IMR-90 (cell line): ENCODE data around the gene RAPGEF3. TPM values are rescaled to one million over a fixed set of nuclear protein-coding genes. Genes with fewer than 3 reads are reported as not detected.

Experiments used
- ATAC-seq: fragments of 200-7000 bp; cut with Tn5 transposase; 2 replicates; pipeline ENCODE4 v1.9.1; 2020; ENCODE audit warnings: low read depth, mild to moderate bottlenecking, moderate library complexity
- BruUV-seq: library from RNA; stranded (reverse); fragments of 400-500 nt; replicated peaks from 2 replicates; lab custom pipeline; 2021; lab: Mats Ljungman, UMichigan
- CTCF ChIA-PET: fragments of 300-600 bp; formaldehyde crosslinking; extraction: SDS; loops from one replicate; lab custom pipeline; 2021; ENCODE audit warnings: antibody characterized with exemption; lab: Yijun Ruan, JAX
- POLR2A ChIA-PET: fragments of 300-600 bp; sonication (Branson Sonifier 250); formaldehyde crosslinking; loops from one replicate; lab custom pipeline; 2022; ENCODE audit warnings: antibody characterized with exemption; ENCODE audit not compliant: unreplicated experiment; lab: Charles Lee
- DNase-seq: peaks from one replicate; pipeline ENCODE4 v3.0.0; 2013
- H2AFZ ChIP-seq: replicated peaks from 2 replicates; pipeline ENCODE3; 2013; ENCODE audit warnings: low read length, mild to moderate bottlenecking; ENCODE audit not compliant: poor library complexity
- H2AK5ac ChIP-seq: 2 replicates; pipeline ENCODE4 v1.6.1; 2013; ENCODE audit warnings: low read depth, low read length, inconsistent platforms
- H2AK9ac ChIP-seq: replicated peaks from 2 replicates; pipeline ENCODE3; 2013; ENCODE audit warnings: mild to moderate bottlenecking, low read depth, low read length, moderate library complexity; ENCODE audit not compliant: poor library complexity
- H2BK120ac ChIP-seq: 2 replicates; pipeline ENCODE4 v1.6.1; 2013; ENCODE audit warnings: low read depth, low read length, inconsistent platforms
- H2BK15ac ChIP-seq: 3 replicates; pipeline ENCODE4 v1.6.1; 2013; ENCODE audit warnings: low read depth, low read length, inconsistent platforms
- H2BK20ac ChIP-seq: 2 replicates; pipeline ENCODE4 v1.6.1; 2013; ENCODE audit warnings: low read depth, mild to moderate bottlenecking, inconsistent platforms, low read length, moderate library complexity
- H2BK5ac ChIP-seq: 2 replicates; pipeline ENCODE4 v1.6.1; 2013; ENCODE audit warnings: mild to moderate bottlenecking, low read depth, low read length, inconsistent platforms; ENCODE audit not compliant: poor library complexity, severe bottlenecking
- H3K14ac ChIP-seq: replicated peaks from 2 replicates; pipeline ENCODE4 v1.6.1; 2013; ENCODE audit warnings: low read depth, low read length, inconsistent platforms
- H3K18ac ChIP-seq: 2 replicates; pipeline ENCODE4 v1.6.1; 2013; ENCODE audit warnings: low read depth, low read length, control low read depth
- H3K23ac ChIP-seq: 2 replicates; pipeline ENCODE4 v1.6.1; 2013; ENCODE audit warnings: low read depth, low read length, inconsistent platforms
- H3K27ac ChIP-seq: 2 replicates; pipeline ENCODE4 v1.5.1; 2013; ENCODE audit warnings: mild to moderate bottlenecking, control low read depth, low read length; ENCODE audit not compliant: insufficient read depth
- H3K27me3 ChIP-seq: 2 replicates; pipeline ENCODE4 v1.6.1; 2013; ENCODE audit warnings: low read length; ENCODE audit not compliant: control insufficient read depth, insufficient read depth
- H3K36me3 ChIP-seq: 2 replicates; pipeline ENCODE4 v1.6.1; 2013; ENCODE audit warnings: low read length, mixed read lengths; ENCODE audit not compliant: control insufficient read depth, insufficient read depth
- H3K4ac ChIP-seq: 2 replicates; pipeline ENCODE4 v1.6.1; 2013; ENCODE audit warnings: low read depth, low read length, inconsistent platforms
- H3K4me1 ChIP-seq: 2 replicates; pipeline ENCODE4 v1.6.1; 2013; ENCODE audit warnings: low read length, mixed read lengths; ENCODE audit not compliant: control insufficient read depth, insufficient read depth
- H3K4me2 ChIP-seq: 2 replicates; pipeline ENCODE4 v1.6.1; 2013; ENCODE audit warnings: low read depth, mild to moderate bottlenecking, control low read depth, low read length, moderate library complexity
- H3K4me3 ChIP-seq: 2 replicates; pipeline ENCODE4 v1.5.1; 2013; ENCODE audit warnings: low read depth, mild to moderate bottlenecking, control low read depth, low read length, moderate library complexity; ENCODE audit not compliant: insufficient read depth
- H3K56ac ChIP-seq: 2 replicates; pipeline ENCODE4 v1.6.1; 2013; ENCODE audit warnings: low read length, inconsistent platforms; ENCODE audit not compliant: insufficient read depth; ENCODE audit errors: extremely low read depth
- H3K79me1 ChIP-seq, 2 experiments: 2 replicates each; pipeline ENCODE4 v1.6.1; 2013; ENCODE audit warnings: low read length in 2 of 2, inconsistent platforms in 1 of 2, low read depth in 1 of 2
- H3K9ac ChIP-seq: 2 replicates; pipeline ENCODE4 v1.6.1; 2013; ENCODE audit warnings: low read depth, low read length, control low read depth
- H3K9me1 ChIP-seq: 2 replicates; pipeline ENCODE4 v1.6.1; 2013; ENCODE audit warnings: low read length, inconsistent platforms; ENCODE audit not compliant: insufficient read depth
- H3K9me3 ChIP-seq: 2 replicates; pipeline ENCODE4 v1.6.1; 2013; ENCODE audit warnings: low read length; ENCODE audit not compliant: control insufficient read depth, insufficient read depth
- H4K20me1 ChIP-seq: 2 replicates; pipeline ENCODE4 v1.6.1; 2013; ENCODE audit warnings: low read length, inconsistent platforms; ENCODE audit not compliant: insufficient read depth
- H4K5ac ChIP-seq: 2 replicates; pipeline ENCODE4 v1.6.1; 2013; ENCODE audit warnings: mild to moderate bottlenecking, low read depth, low read length, control low read depth
- H4K8ac ChIP-seq, 2 experiments: 2 replicates each; pipeline ENCODE4 v1.6.1; 2013; ENCODE audit warnings: low read depth in 2 of 2, low read length in 2 of 2, control low read depth in 1 of 2, inconsistent platforms in 1 of 2
- H4K91ac ChIP-seq: 2 replicates; pipeline ENCODE4 v1.6.1; 2013; ENCODE audit warnings: low read depth, low read length, inconsistent platforms; ENCODE audit not compliant: insufficient read depth
- BHLHE40 ChIP-seq: fragments of 150-350 bp; IDR thresholded peaks from 2 replicates; pipeline ENCODE4 v1.6.1; 2016; ENCODE audit warnings: mild to moderate bottlenecking, low read depth, low read length
- CEBPB ChIP-seq: IDR thresholded peaks from 2 replicates; pipeline ENCODE4 v1.6.1; 2012; ENCODE audit warnings: low read depth, low read length, improper control_type of control experiment
- CHD1 ChIP-seq: IDR thresholded peaks from 2 replicates; pipeline ENCODE4 v1.6.1; 2012; ENCODE audit warnings: low read depth, low read length, improper control_type of control experiment
- ELK1 ChIP-seq: fragments of 150-350 bp; IDR thresholded peaks from 2 replicates; pipeline ENCODE4 v1.6.1; 2016; ENCODE audit warnings: low read depth, mild to moderate bottlenecking, low read length, moderate library complexity, borderline replicate concordance
- MAZ ChIP-seq: IDR thresholded peaks from 2 replicates; pipeline ENCODE4 v1.6.1; 2012; ENCODE audit warnings: low read depth, mild to moderate bottlenecking, low read length, improper control_type of control experiment, moderate library complexity, borderline replicate concordance
- MXI1 ChIP-seq: IDR thresholded peaks from 2 replicates; pipeline ENCODE4 v1.6.1; 2012; ENCODE audit warnings: low read depth, mild to moderate bottlenecking, low read length, moderate library complexity, borderline replicate concordance
- NFE2L2 ChIP-seq: fragments of 150-350 bp; IDR thresholded peaks from 2 replicates; pipeline ENCODE4 v1.6.1; 2016; ENCODE audit warnings: low read depth, mild to moderate bottlenecking, low read length
- POLR2A ChIP-seq: IDR thresholded peaks from 2 replicates; pipeline ENCODE4 v1.6.1; 2012; ENCODE audit warnings: mild to moderate bottlenecking, low read depth, low read length
- RCOR1 ChIP-seq: IDR thresholded peaks from 2 replicates; pipeline ENCODE4 v1.6.1; 2012; ENCODE audit warnings: mild to moderate bottlenecking, low read length, improper control_type of control experiment; ENCODE audit not compliant: insufficient replicate concordance
- RFX5 ChIP-seq: IDR thresholded peaks from 2 replicates; pipeline ENCODE4 v1.8.0; 2012; ENCODE audit warnings: low read depth, mild to moderate bottlenecking, low read length, moderate library complexity
- USF2 ChIP-seq: fragments of 150-350 bp; IDR thresholded peaks from 2 replicates; pipeline ENCODE4 v1.6.1; 2017; ENCODE audit warnings: mild to moderate bottlenecking, antibody characterized with exemption, low read length, low read depth
- WGBS, 2 experiments: methylation state at CpG; one replicate each; pipeline versions ENCODE4 v1.1.5 to v1.1.7; 2013; ENCODE audit warnings: missing lambda C conversion rate in 2 of 2; ENCODE audit not compliant: insufficient read length in 1 of 2; ENCODE audit errors: extremely low coverage in 2 of 2; 5-methylcytosine and 5-hydroxymethylcytosine counted together
- dilution Hi-C: fragments of 300-500 bp; cut with HindIII; formaldehyde crosslinking; loops from one replicate; pipeline ENCODE4 v1.14.3; 2018; ENCODE audit warnings: low sequenced_read_pairs; ENCODE audit not compliant: unreplicated experiment
- in situ Hi-C: fragments of 300-500 bp; cut with MboI; formaldehyde crosslinking; loops from 3 replicates; pipeline ENCODE4 v1.14.3; 2019; ENCODE audit warnings: low sequenced_read_pairs, inconsistent platforms, mixed read lengths
- intact Hi-C: fragments of 100-400 bp; cut with micrococcal nuclease; formaldehyde crosslinking; loops from 2 replicates; pipeline ENCODE4 v1.10.0; 2022
- polyA plus RNA-seq, 3 experiments: library from polyadenylated mRNA; depleted of rRNA; stranded (reverse); fragments of >200 nt; gene quantifications; 2 replicates each; pipeline ENCODE4 v1.2.3, GENCODE V29; 2012; ENCODE audit warnings: low replicate concordance in 1 of 3
- total RNA-seq: library from RNA; depleted of rRNA; stranded (reverse); fragments of >200 nt; gene quantifications from 2 replicates; pipeline ENCODE4 v1.2.3, GENCODE V29; 2012

RAPGEF3 gene
- total and polyA plus RNA-seq, 2 of the 4 experiments (the other 2 are of a cell fraction): 1.3 to 2.0 TPM

GRCh38 chr12:47717046-47717442 is 41.6 kb downstream of the RAPGEF3 start:
- Histone ChIP-seq H4K5ac (no peak overlapping the region), H2AK5ac (no peak overlapping the region), H3K23ac (no peak overlapping the region), H3K14ac (no peak overlapping the region), H3K9me1 (no peaks in the 10 kb centered on the region), H3K4me2 (no peak overlapping the region), H4K8ac (no peak overlapping the region), H3K9ac (no peak overlapping the region), H3K18ac (no peak overlapping the region), H3K9me3 (no peaks in the 10 kb centered on the region), H3K4ac (no peak overlapping the region), H2AFZ (peak overlapping the region; percentile 82), H3K36me3 (no peaks in the 10 kb centered on the region), H2BK20ac (no peak overlapping the region), H2BK5ac (no peak overlapping the region), H2BK15ac (no peak overlapping the region), H3K4me1 (peaks cover 8% of the 10 kb centered on the region), H3K79me1 (no peaks in the 10 kb centered on the region), H2AK9ac (peak overlapping the region; percentile 5), H3K4me3 (no peak overlapping the region), H4K91ac (no peak overlapping the region), H3K27ac (no peak overlapping the region), H4K20me1 (no peaks in the 10 kb centered on the region), H2BK120ac (no peak overlapping the region), H3K27me3 (no peaks in the 10 kb centered on the region), H3K56ac (0 out of 2 replicates have a peak overlapping the region, but pooled peaks have one; percentile 26)
- ChIA-PET CTCF (interaction anchor here (0.5 to 1.2 kb wide), 7 partner anchors 10 to 902 kb away, joined by 3 to 7 read pairs (median 4); no protein-coding TSS in a partner anchor), POLR2A (no interaction called here)
- in situ Hi-C loops (no loop called here), intact Hi-C loops (loop anchor here (1.0 to 10.0 kb wide), 3 partner anchors 42 to 448 kb away; partner anchors contain the start of gene TMEM106C), dilution Hi-C loops (no loop called here)
- TF ChIP-seq RFX5 (no peak), CEBPB (no peak), BHLHE40 (no peak), MAZ (no peak), RCOR1 (no peak), ELK1 (no peak), NFE2L2 (no peak), USF2 (no peak), MXI1 (no peak), POLR2A (no peak), CHD1 (no peak)
- ATAC-seq (no peak), DNase-seq (no peak)
- BruUV-seq: no TSS peak
- 87% methylated on average over 3 of the region's 6 CpGs; no CpG with 5 or more reads in 1 of the 2 experiments for WGBS, 2 experiments
